ENCODE results near the gene RASAL2.

GRCh38 chr1:178060789-178061556 is 32.9 kb upstream of the RASAL2 start:
- no peak for TF ChIP-seq CTCF (IDR thresholded peaks at IDR 0.05)
- TF ChIP-seq EZH2 (IDR thresholded peaks at IDR 0.05): no peak
- no peak for TF ChIP-seq EZH2phosphoT487 (IDR thresholded peaks at IDR 0.05)

Measured in neural progenitor cell (in vitro differentiated cells).